GM10266 (cell line): ENCODE results near the gene KCTD19.
A peak's percentile ranks its signal among the peaks of the same experiment; 100 is the strongest.

Source experiments
- DNase-seq: peaks from one replicate; pipeline ENCODE4 v3.0.0; 2012; ENCODE audit errors: extremely low spot score
- CTCF ChIP-seq: IDR thresholded peaks from 2 replicates; pipeline ENCODE4 v1.5.1; 2012; ENCODE audit warnings: mild to moderate bottlenecking, low read depth; ENCODE audit not compliant: control insufficient read depth, insufficient read depth; ENCODE audit errors: missing control alignments

Gene KCTD19

GRCh38 chr16:67248401-67249177 lies 78.0 kb downstream of the KCTD19 start, which contains the start of gene SLC9A5:
Gene SLC9A5 (plus strand): TSS chr16:67248979. CDS start chr16:67249015, 36 bp downstream.
- peak; percentile 43 for TF ChIP-seq CTCF
- peak; percentile 77 for DNase-seq

GRCh38 chr16:67248073-67248400 lies 78.5 kb downstream of the KCTD19 start:
- DNase-seq: no peak
- TF ChIP-seq CTCF: no peak

- DNase-seq: peak; percentile 98
- TF ChIP-seq CTCF: no peak
Measured at GRCh38 chr16:67247192-67248072, 79.1 kb downstream of the KCTD19 start, which contains the start of gene FHOD1. Gene FHOD1 (minus strand): TSS chr16:67247481. CDS start chr16:67247410, 71 bp downstream.

- no peak for TF ChIP-seq CTCF
- peak; percentile 51 for DNase-seq
Measured at GRCh38 chr16:67246756-67247191, 79.8 kb downstream of the KCTD19 start.

- peak; percentile 49 for TF ChIP-seq CTCF
- DNase-seq: peak; percentile 79
Measured at GRCh38 chr16:67246081-67246755, 80.3 kb downstream of the KCTD19 start.

- DNase-seq: no peak
- no peak for TF ChIP-seq CTCF
Measured at GRCh38 chr16:67245674-67246080, 80.9 kb downstream of the KCTD19 start.
